ENCODE results near the gene CHST5. TPM values are rescaled to one million over a fixed set of nuclear protein-coding genes. Genes with fewer than 3 reads are reported as not detected.

Gene CHST5
- total RNA-seq, 1 experiment from 2014 or later = 1.3 TPM

GRCh38 chr16:75532791-75533190 is 3.1 kb downstream of the CHST5 start:
- TF ChIP-seq EZH2 (IDR thresholded peaks at IDR 0.05; ENCODE audit: low read depth) (no peak), CTCF (conservative IDR thresholded peaks at IDR 0.05) (no peak)

GRCh38 chr16:75532142-75532765 is 3.7 kb downstream of the CHST5 start:
- H4K20me1 ChIP-seq (ENCODE audit: insufficient read depth) = no peaks in the 10 kb centered on the region
- H3K9me2 ChIP-seq (ENCODE audit: insufficient read depth) = no peaks in the 10 kb centered on the region
- CTCF ChIA-PET = interaction anchor here (0.6 kb wide), 1 partner anchor 1174 kb away, joined by 3 read pairs; no protein-coding TSS in a partner anchor
- H3K4me3 ChIP-seq = no peak overlapping the region
- no peak for DNase-seq
- no peak overlapping the region for H2AFZ ChIP-seq
- H3K36me3 ChIP-seq (ENCODE audit: low read depth) = no peaks in the 10 kb centered on the region
- no peaks in the 10 kb centered on the region for H3K9me3 ChIP-seq (ENCODE audit: insufficient read depth, low read depth)
- intact Hi-C loops (cut with micrococcal nuclease; ENCODE audit: unreplicated experiment) = no loop called here
- H3K79me2 ChIP-seq (ENCODE audit: low read depth) = no peaks in the 10 kb centered on the region
- H3K4me1 ChIP-seq (replicated peaks; ENCODE audit: insufficient read depth) = no peaks in the 10 kb centered on the region
- TF ChIP-seq EZH2 (IDR thresholded peaks at IDR 0.05; ENCODE audit: low read depth) (no peak), CTCF (conservative IDR thresholded peaks at IDR 0.05) (no peak)
- BruUV-seq (replicated peaks) = no TSS peak
- POLR2A ChIA-PET (ENCODE audit: unreplicated experiment) = interaction anchor here (0.5 kb wide), 1 partner anchor 9 kb away, joined by 41 read pairs; no protein-coding TSS in a partner anchor
- H3F3A ChIP-seq (ENCODE audit: insufficient read depth, low read depth) = no peaks in the 10 kb centered on the region
- no peaks in the 10 kb centered on the region for H3K27me3 ChIP-seq (ENCODE audit: insufficient read depth, low read depth)
- H3K4me2 ChIP-seq = no peak overlapping the region
- no peak overlapping the region for H3K27ac ChIP-seq

More at GRCh38 chr16:75532791-75533190, 3.1 kb downstream of the CHST5 start:
- no peaks in the 10 kb centered on the region for H3K4me1 ChIP-seq (replicated peaks; ENCODE audit: insufficient read depth)
- no peaks in the 10 kb centered on the region for H3K27me3 ChIP-seq (ENCODE audit: insufficient read depth, low read depth)
- no peaks in the 10 kb centered on the region for H3K79me2 ChIP-seq (ENCODE audit: low read depth)
- no peak overlapping the region for H3K27ac ChIP-seq
- H3K9me3 ChIP-seq (ENCODE audit: insufficient read depth, low read depth) = no peaks in the 10 kb centered on the region
- ChIA-PET POLR2A (ENCODE audit: unreplicated experiment) (no interaction called here), CTCF (no interaction called here)
- H4K20me1 ChIP-seq (ENCODE audit: insufficient read depth) = no peaks in the 10 kb centered on the region
- no peaks in the 10 kb centered on the region for H3K36me3 ChIP-seq (ENCODE audit: low read depth)
- H3K4me3 ChIP-seq = no peak overlapping the region
- H3K4me2 ChIP-seq = no peak overlapping the region
- no TSS peak for BruUV-seq (replicated peaks)
- H3F3A ChIP-seq (ENCODE audit: insufficient read depth, low read depth) = no peaks in the 10 kb centered on the region
- DNase-seq = no peak
- H3K9me2 ChIP-seq (ENCODE audit: insufficient read depth) = no peaks in the 10 kb centered on the region
- intact Hi-C loops (cut with micrococcal nuclease; ENCODE audit: unreplicated experiment) = no loop called here
- no peak overlapping the region for H2AFZ ChIP-seq

- no peaks in the 10 kb centered on the region for H4K20me1 ChIP-seq (ENCODE audit: insufficient read depth)
- H3K4me1 ChIP-seq (replicated peaks; ENCODE audit: insufficient read depth) = no peaks in the 10 kb centered on the region
- TF ChIP-seq EZH2 (IDR thresholded peaks at IDR 0.05; ENCODE audit: low read depth) (no peak), CTCF (conservative IDR thresholded peaks at IDR 0.05) (no peak)
- BruUV-seq (replicated peaks) = no TSS peak
- POLR2A ChIA-PET (ENCODE audit: unreplicated experiment) = no interaction called here
- no peak overlapping the region for H3K4me2 ChIP-seq
- no peaks in the 10 kb centered on the region for H3K79me2 ChIP-seq (ENCODE audit: low read depth)
- H3K27ac ChIP-seq = no peak overlapping the region
- H3K9me2 ChIP-seq (ENCODE audit: insufficient read depth) = no peaks in the 10 kb centered on the region
- H3K36me3 ChIP-seq (ENCODE audit: low read depth) = no peaks in the 10 kb centered on the region
- no peaks in the 10 kb centered on the region for H3K27me3 ChIP-seq (ENCODE audit: insufficient read depth, low read depth)
- no peak overlapping the region for H2AFZ ChIP-seq
- no peaks in the 10 kb centered on the region for H3F3A ChIP-seq (ENCODE audit: insufficient read depth, low read depth)
- no peak for DNase-seq
- intact Hi-C loops (cut with micrococcal nuclease; ENCODE audit: unreplicated experiment) = no loop called here
- no peak overlapping the region for H3K4me3 ChIP-seq
- CTCF ChIA-PET = no interaction called here
- H3K9me3 ChIP-seq (ENCODE audit: insufficient read depth, low read depth) = no peaks in the 10 kb centered on the region
Observed at GRCh38 chr16:75529959-75530358, 5.9 kb downstream of the CHST5 start.
